K562 (cell line): ENCODE results near the gene FKBP2. TPM values are rescaled to one million over a fixed set of nuclear protein-coding genes. Genes with fewer than 3 reads are reported as not detected.

Experiments used
- ARID4B ChIP-seq: sonication (generic); formaldehyde crosslinking; IDR thresholded peaks from 2 replicates; pipeline ENCODE4 v1.8.0; 2022; ENCODE audit warnings: mild to moderate bottlenecking, missing genetic modification reagents
- CBFA2T2 ChIP-seq: fragments of 450-650 bp; conservative IDR thresholded peaks from 2 replicates; pipeline ENCODE4 v1.6.1; 2017; ENCODE audit warnings: mild to moderate bottlenecking
- CHD1 ChIP-seq: fragments of 200-600 bp; sonication (generic); IDR thresholded peaks from one replicate; pipeline ENCODE4 v1.6.1; 2012; ENCODE audit warnings: mild to moderate bottlenecking, moderate library complexity, low read length, inconsistent platforms
- EP400 ChIP-seq: fragments of 450-650 bp; IDR thresholded peaks from 2 replicates; pipeline ENCODE4 v1.6.1; 2017; ENCODE audit warnings: antibody characterized with exemption, mild to moderate bottlenecking, moderate library complexity
- ESRRA ChIP-seq: fragments of 450-650 bp; IDR thresholded peaks from 2 replicates; pipeline ENCODE4 v1.6.1; 2014; ENCODE audit warnings: low read depth, mild to moderate bottlenecking, moderate library complexity, borderline replicate concordance
- GATAD2A ChIP-seq: fragments of 450-650 bp; IDR thresholded peaks from 2 replicates; pipeline ENCODE4 v1.6.1; 2017
- HDGF ChIP-seq: fragments of 450-650 bp; IDR thresholded peaks from 2 replicates; pipeline ENCODE4 v1.6.1; 2016
- MCM3 ChIP-seq: fragments of 450-650 bp; IDR thresholded peaks from 2 replicates; pipeline ENCODE4 v1.6.1; 2016
- NR0B1 ChIP-seq: fragments of 450-650 bp; IDR thresholded peaks from one replicate; pipeline ENCODE4 v1.6.1; 2018; ENCODE audit warnings: mild to moderate bottlenecking, moderate library complexity; ENCODE audit not compliant: partially characterized antibody
- POLR3A ChIP-seq: IDR thresholded peaks from 2 replicates; pipeline ENCODE4 v1.6.1; 2011; ENCODE audit warnings: borderline replicate concordance, mild to moderate bottlenecking, moderate library complexity; ENCODE audit not compliant: insufficient read length, insufficient read depth; ENCODE audit errors: extremely low read depth
- SAFB ChIP-seq: fragments of 200-400 bp; formaldehyde crosslinking; IDR thresholded peaks from 2 replicates; pipeline ENCODE4 v1.6.1; 2017; ENCODE audit warnings: low read depth, low read length, borderline replicate concordance
- SUPT5H ChIP-seq: fragments of 450-650 bp; IDR thresholded peaks from 2 replicates; pipeline ENCODE4 v1.6.1; 2016
- TAL1 ChIP-seq: fragments of 450-650 bp; IDR thresholded peaks from 2 replicates; pipeline ENCODE4 v1.6.1; 2016; ENCODE audit warnings: mild to moderate bottlenecking
- TCF7L2 ChIP-seq: fragments of 150-350 bp; IDR thresholded peaks from 2 replicates; pipeline ENCODE4 v1.6.1; 2016; ENCODE audit warnings: low read depth, mild to moderate bottlenecking, low read length, moderate library complexity
- U2AF1 ChIP-seq: fragments of 200-400 bp; formaldehyde crosslinking; optimal IDR thresholded peaks from 2 replicates; pipeline ENCODE3; 2017; ENCODE audit warnings: mild to moderate bottlenecking, low read depth, low read length, moderate library complexity
- ZNF124 ChIP-seq: sonication (generic); formaldehyde crosslinking; IDR thresholded peaks from 2 replicates; pipeline ENCODE4 v1.8.1; 2022; ENCODE audit warnings: missing genetic modification reagents
- ZNF274 ChIP-seq: IDR thresholded peaks from 2 replicates; pipeline ENCODE4 v1.6.1; 2011; ENCODE audit warnings: low read depth, mild to moderate bottlenecking, low read length, moderate library complexity, borderline replicate concordance
- ZNF668 ChIP-seq: fragments of 250-450 bp; sonication (Bioruptor Pico); IDR thresholded peaks from 2 replicates; pipeline ENCODE4 v1.8.0; 2022; ENCODE audit warnings: mild to moderate bottlenecking, inconsistent platforms
- polyA plus RNA-seq, 8 experiments: library from polyadenylated mRNA; depleted of rRNA in 4 of 8; stranded (reverse) in 5 of 8; unstranded in 3 of 8; fragments of >200 nt; fragmentation: Nextera tagmentation in 2 of 8; fragmentation: Illumina TruSeq in 1 of 8; extraction: Ambion mirVana in 2 of 8; extraction: Trizol in 1 of 8; gene quantifications; 2 replicates each; pipeline versions ENCODE4 v1.2.1 to v1.2.3, GENCODE V29; 2011 to 2014; ENCODE audit warnings: inconsistent platforms in 1 of 8, missing spikeins in 1 of 8
- total RNA-seq, 7 experiments: library from RNA; depleted of rRNA in 6 of 7; stranded (reverse); fragments of >200 nt in 6 of 7; fragmentation: Illumina TruSeq in 2 of 7; extraction: Trizol in 2 of 7; gene quantifications; 2 replicates each; pipeline versions ENCODE4 v1.2.1 to v1.2.3, GENCODE V29; 2011 to 2021; ENCODE audit warnings: low replicate concordance in 1 of 7

The FKBP2 gene
- total and polyA plus RNA-seq, 9 of the 15 experiments (the other 6 are each of a cell fraction or from before 2014, with no cell fraction given), result 3.5 to 151 (median 58.1) TPM

- TF ChIP-seq MCM3 (no peak), POLR3A (no peak), ZNF668 (CRISPR knock-in tag) (no peak), TCF7L2 (no peak), U2AF1 (peak; percentile 66), ZNF274 (no peak), GATAD2A (no peak), ARID4B (CRISPR knock-in tag) (peak; percentile 71), ESRRA (peak; percentile 52; the same call in 1 of the 2 replicates), NR0B1 (no peak), HDGF (no peak), TAL1 (no peak), EP400 (peak; percentile 80), SAFB (no peak), CHD1 (no peak), CBFA2T2 (no peak), ZNF124 (CRISPR knock-in tag) (no peak), SUPT5H (peak; percentile 80)
Measured at GRCh38 chr11:64225608-64226506, 15.0 kb upstream of the FKBP2 start, which contains the start of the genes NUDT22 and TRPT1 (continued).
